Measurements from ENCODE around the gene LBX1.

LBX1 gene

GRCh38 chr10:101229266-101230182 is at the start of gene LBX1:
LBX1 (minus strand) TSS chr10:101229463; CDS start chr10:101228815, 648 bp downstream.
- Histone ChIP-seq H3K27ac (ENCODE audit: poor library complexity, severe bottlenecking) (no peak within 1 kb of the TSS), H3K27me3 (ENCODE audit: insufficient read depth, poor library complexity, severe bottlenecking) (peaks cover 99% of the 10 kb centered on the region), H3K4me1 (ENCODE audit: insufficient read depth, poor library complexity, severe bottlenecking) (no peaks in the 10 kb centered on the region), H3K36me3 (ENCODE audit: low read depth) (no peaks in the 10 kb centered on the region), H3K4me3 (ENCODE audit: severe bottlenecking) (no peak within 1 kb of the TSS), H3K9me3 (ENCODE audit: severe bottlenecking) (no peaks in the 10 kb centered on the region)
- ATAC-seq (ENCODE audit: low read depth), result peak; percentile 8; the same call in 2 of the 3 replicates
- DNase-seq (ENCODE audit: low spot score), result no peak
- no peak for TF ChIP-seq CTCF (IDR thresholded peaks at IDR 0.05; ENCODE audit: poor library complexity, severe bottlenecking)

- Histone ChIP-seq H3K9me3 (ENCODE audit: severe bottlenecking) (no peaks in the 10 kb centered on the region), H3K36me3 (ENCODE audit: low read depth) (no peaks in the 10 kb centered on the region), H3K27ac (ENCODE audit: poor library complexity, severe bottlenecking) (no peak overlapping the region), H3K4me3 (ENCODE audit: severe bottlenecking) (no peak overlapping the region), H3K4me1 (ENCODE audit: insufficient read depth, poor library complexity, severe bottlenecking) (no peaks in the 10 kb centered on the region), H3K27me3 (ENCODE audit: insufficient read depth, poor library complexity, severe bottlenecking) (no peaks in the 10 kb centered on the region)
- ATAC-seq (ENCODE audit: low read depth) (no peak; the same call in 2 of the 3 replicates), DNase-seq (ENCODE audit: low spot score) (no peak)
- no peak for TF ChIP-seq CTCF (IDR thresholded peaks at IDR 0.05; ENCODE audit: poor library complexity, severe bottlenecking)
These were observed 44.5 kb upstream of the LBX1 start for GRCh38 chr10:101273741-101274140.

- H3K4me1 ChIP-seq (ENCODE audit: insufficient read depth, poor library complexity, severe bottlenecking), result no peaks in the 10 kb centered on the region
- no peak overlapping the region for H3K4me3 ChIP-seq (ENCODE audit: severe bottlenecking)
- H3K27ac ChIP-seq (ENCODE audit: poor library complexity, severe bottlenecking), result no peak overlapping the region
- DNase-seq (ENCODE audit: low spot score), result no peak
- no peaks in the 10 kb centered on the region for H3K9me3 ChIP-seq (ENCODE audit: severe bottlenecking)
- no peak for TF ChIP-seq CTCF (IDR thresholded peaks at IDR 0.05; ENCODE audit: poor library complexity, severe bottlenecking)
- ATAC-seq (ENCODE audit: low read depth), result no peak; the same call in 2 of the 3 replicates
- no peaks in the 10 kb centered on the region for H3K36me3 ChIP-seq (ENCODE audit: low read depth)
- H3K27me3 ChIP-seq (ENCODE audit: insufficient read depth, poor library complexity, severe bottlenecking), result no peaks in the 10 kb centered on the region
These were observed 44.1 kb upstream of the LBX1 start for GRCh38 chr10:101273330-101273729.

- no peak overlapping the region for H3K27ac ChIP-seq (ENCODE audit: poor library complexity, severe bottlenecking)
- no peaks in the 10 kb centered on the region for H3K9me3 ChIP-seq (ENCODE audit: severe bottlenecking)
- no peak overlapping the region for H3K4me3 ChIP-seq (ENCODE audit: severe bottlenecking)
- H3K27me3 ChIP-seq (ENCODE audit: insufficient read depth, poor library complexity, severe bottlenecking), result no peaks in the 10 kb centered on the region
- H3K4me1 ChIP-seq (ENCODE audit: insufficient read depth, poor library complexity, severe bottlenecking), result no peaks in the 10 kb centered on the region
- ATAC-seq (ENCODE audit: low read depth) (peak; percentile 82), DNase-seq (ENCODE audit: low spot score) (no peak)
- peak; percentile 63 for TF ChIP-seq CTCF (IDR thresholded peaks at IDR 0.05; ENCODE audit: poor library complexity, severe bottlenecking)
- no peaks in the 10 kb centered on the region for H3K36me3 ChIP-seq (ENCODE audit: low read depth)
These were observed 43.1 kb upstream of the LBX1 start for GRCh38 chr10:101272229-101272868.
